Spleen (tissue), 7 donors: ENCODE results near the gene ZNF789.
"Not testable (repeated sequence)": the region's sequence is repeated elsewhere in the genome, so short reads cannot be mapped to it uniquely, and the experiment has no call there.

ENCODE experiments used
- POLR2A ChIP-seq, 3 donors: fragments of 450-650 bp; IDR thresholded peaks; one replicate each; pipeline ENCODE4 v1.5.1; 2017; ENCODE audit warnings: antibody characterized with exemption in 3 of 3, mild to moderate bottlenecking in 1 of 3
- POLR2AphosphoS5 ChIP-seq, 3 donors: sonication (generic); formaldehyde crosslinking; IDR thresholded peaks; one replicate each; pipeline ENCODE4 v1.5.1; 2017; ENCODE audit warnings: antibody characterized with exemption in 3 of 3
- TF ChIP-seq, protein P1 (sequence below), 11 experiments: fragments of 200-600 bp in 7 of 11; fragments of 450-650 bp in 4 of 11; sonication (generic) in 4 of 11; IDR thresholded peaks in 8 of 11; conservative IDR thresholded peaks in 3 of 11; 1 replicate in 7 of 11; 2 replicates in 4 of 11; pipeline versions ENCODE4 v1.4.0 to v1.8.0; 2016 to 2021; ENCODE audit warnings: antibody characterized with exemption in 11 of 11, inconsistent platforms in 4 of 11, mild to moderate bottlenecking in 1 of 11
- donor health status: DM: no; HTN: no; CAD: no; lungs with moderate emphysema.
- donor health status: DM: no; HTN: no; CAD: no.
- donor health status: DM: no; HTN: no; CAD: no.

DNA sequence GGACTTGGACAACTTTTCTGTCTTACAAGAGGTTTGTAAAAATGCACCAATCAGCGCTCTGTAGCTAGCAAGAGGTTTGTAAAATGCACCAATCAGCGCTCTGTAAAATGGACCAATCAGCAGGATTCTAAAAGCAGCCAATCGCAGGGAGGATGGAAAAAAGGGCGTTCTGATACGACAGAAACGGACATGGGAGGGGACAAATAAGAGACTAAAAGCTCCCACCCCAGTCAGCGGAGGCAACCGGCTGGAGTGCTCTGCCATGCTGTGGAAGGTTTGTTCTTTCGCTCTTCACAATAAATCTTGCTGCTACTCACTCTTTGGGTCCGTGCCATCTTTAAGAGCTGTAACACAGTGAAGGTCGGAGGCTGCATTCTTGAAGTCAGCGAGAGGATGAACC lies 28.5 kb downstream of the ZNF789 start:
- TF ChIP-seq, protein P1, sequence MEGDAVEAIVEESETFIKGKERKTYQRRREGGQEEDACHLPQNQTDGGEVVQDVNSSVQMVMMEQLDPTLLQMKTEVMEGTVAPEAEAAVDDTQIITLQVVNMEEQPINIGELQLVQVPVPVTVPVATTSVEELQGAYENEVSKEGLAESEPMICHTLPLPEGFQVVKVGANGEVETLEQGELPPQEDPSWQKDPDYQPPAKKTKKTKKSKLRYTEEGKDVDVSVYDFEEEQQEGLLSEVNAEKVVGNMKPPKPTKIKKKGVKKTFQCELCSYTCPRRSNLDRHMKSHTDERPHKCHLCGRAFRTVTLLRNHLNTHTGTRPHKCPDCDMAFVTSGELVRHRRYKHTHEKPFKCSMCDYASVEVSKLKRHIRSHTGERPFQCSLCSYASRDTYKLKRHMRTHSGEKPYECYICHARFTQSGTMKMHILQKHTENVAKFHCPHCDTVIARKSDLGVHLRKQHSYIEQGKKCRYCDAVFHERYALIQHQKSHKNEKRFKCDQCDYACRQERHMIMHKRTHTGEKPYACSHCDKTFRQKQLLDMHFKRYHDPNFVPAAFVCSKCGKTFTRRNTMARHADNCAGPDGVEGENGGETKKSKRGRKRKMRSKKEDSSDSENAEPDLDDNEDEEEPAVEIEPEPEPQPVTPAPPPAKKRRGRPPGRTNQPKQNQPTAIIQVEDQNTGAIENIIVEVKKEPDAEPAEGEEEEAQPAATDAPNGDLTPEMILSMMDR (IDR thresholded peaks at IDR 0.05 in 8 of 11, conservative IDR thresholded peaks at IDR 0.05 in 3 of 11) = not testable (repeated sequence)
- TF ChIP-seq POLR2A, POLR2AphosphoS5 (IDR thresholded peaks at IDR 0.05): not testable (repeated sequence)
